SU-DHL-6 (cell line): ENCODE measurements around the gene UBE2O.

Source experiments
- H2AFZ ChIP-seq: fragments of 200-600 bp; sonication (generic); 2 replicates; pipeline ENCODE4 v1.6.1; 2014; ENCODE audit warnings: low read depth, mild to moderate bottlenecking, moderate library complexity, mixed read lengths, antibody characterized with exemption, low read length; ENCODE audit not compliant: severe bottlenecking
- H3F3A ChIP-seq: fragments of 200-600 bp; shearing (Covaris generic); 2 replicates; pipeline ENCODE4 v1.6.0; 2016; ENCODE audit warnings: antibody characterized with exemption, mild to moderate bottlenecking; ENCODE audit not compliant: insufficient read depth
- H3K27ac ChIP-seq: fragments of 200-600 bp; sonication (generic); 2 replicates; pipeline ENCODE4 v1.5.1; 2016; ENCODE audit warnings: low read depth, mild to moderate bottlenecking, low read length, moderate library complexity, mixed read lengths
- H3K27me3 ChIP-seq: fragments of 200-600 bp; sonication (generic), shearing (Covaris generic); 2 replicates; pipeline ENCODE4 v1.6.0; 2014; ENCODE audit warnings: mild to moderate bottlenecking, low read length
- H3K36me3 ChIP-seq: fragments of 200-600 bp; sonication (generic); 2 replicates; pipeline ENCODE4 v1.6.1; 2014; ENCODE audit warnings: mild to moderate bottlenecking, low read length, mixed read lengths
- H3K4me2 ChIP-seq: fragments of 300-600, 200-600 bp; shearing (Covaris generic), sonication (generic); 2 replicates; pipeline ENCODE4 v1.6.0; 2014; ENCODE audit warnings: low read length, low read depth, mild to moderate bottlenecking; ENCODE audit not compliant: poor library complexity, severe bottlenecking
- H3K4me3 ChIP-seq: fragments of 200-600 bp; sonication (generic); 2 replicates; pipeline ENCODE4 v1.5.1; 2014; ENCODE audit warnings: antibody characterized with exemption, low read length, mild to moderate bottlenecking, mixed read lengths; ENCODE audit not compliant: insufficient read depth, poor library complexity, severe bottlenecking
- H3K79me2 ChIP-seq: fragments of 200-600 bp; sonication (generic); 2 replicates; pipeline ENCODE4 v1.6.1; 2014; ENCODE audit warnings: mild to moderate bottlenecking, low read length, moderate library complexity; ENCODE audit not compliant: insufficient read depth
- H3K9ac ChIP-seq: fragments of 200-600 bp; sonication (generic); 2 replicates; pipeline ENCODE4 v1.7.0; 2014; ENCODE audit warnings: mild to moderate bottlenecking, low read length
- H3K9me2 ChIP-seq: fragments of 200-600 bp; sonication (generic); replicated peaks from 2 replicates; pipeline ENCODE4 v1.6.1; 2014; ENCODE audit warnings: low read length; ENCODE audit not compliant: insufficient read depth
- H3K9me3 ChIP-seq: fragments of 200-600 bp; sonication (generic); 2 replicates; pipeline ENCODE4 v1.6.1; 2014; ENCODE audit warnings: low read length, mixed read lengths; ENCODE audit not compliant: insufficient read depth
- H4K20me1 ChIP-seq: fragments of 200-600 bp; sonication (generic); 2 replicates; pipeline ENCODE4 v1.6.1; 2014; ENCODE audit warnings: low read depth, mild to moderate bottlenecking, antibody characterized with exemption, low read length, moderate library complexity, mixed read lengths
- EZH2phosphoT487 ChIP-seq: fragments of 200-600 bp; sonication (generic), shearing (Covaris generic); conservative IDR thresholded peaks from 2 replicates; pipeline ENCODE4 v1.6.1; 2018; ENCODE audit warnings: mild to moderate bottlenecking, antibody characterized with exemption, low read length, moderate library complexity, mixed read lengths
- TF ChIP-seq, protein P1 (sequence below): fragments of 200-600 bp; sonication (generic); IDR thresholded peaks from one replicate; pipeline ENCODE4 v1.5.1; 2017; ENCODE audit warnings: antibody characterized with exemption, mild to moderate bottlenecking, low read length, moderate library complexity; ENCODE audit not compliant: insufficient read depth, poor library complexity, severe bottlenecking

The UBE2O gene

DNA sequence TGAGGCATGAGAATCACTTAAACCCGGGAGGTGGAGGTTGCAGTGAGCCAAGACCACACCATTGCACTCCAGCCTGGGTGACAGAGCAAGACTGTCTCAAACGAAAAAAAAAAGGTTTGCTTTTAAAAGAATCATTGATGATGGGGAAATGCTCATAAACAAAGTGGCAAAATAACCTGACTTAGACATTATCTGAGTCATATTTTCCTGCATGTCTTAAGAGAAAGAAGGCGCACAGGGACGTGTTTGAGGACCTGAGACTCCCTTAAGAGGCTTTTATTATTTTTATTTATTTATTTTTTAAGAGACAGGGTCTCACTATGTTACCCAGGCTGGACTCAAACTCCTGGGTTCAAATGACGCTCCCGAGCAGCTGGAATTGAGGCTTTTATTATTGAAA, 93.6 kb downstream of the UBE2O start:
- no peak overlapping the region for H2AFZ ChIP-seq
- H3K27ac ChIP-seq, result no peak overlapping the region
- TF ChIP-seq, protein P1, sequence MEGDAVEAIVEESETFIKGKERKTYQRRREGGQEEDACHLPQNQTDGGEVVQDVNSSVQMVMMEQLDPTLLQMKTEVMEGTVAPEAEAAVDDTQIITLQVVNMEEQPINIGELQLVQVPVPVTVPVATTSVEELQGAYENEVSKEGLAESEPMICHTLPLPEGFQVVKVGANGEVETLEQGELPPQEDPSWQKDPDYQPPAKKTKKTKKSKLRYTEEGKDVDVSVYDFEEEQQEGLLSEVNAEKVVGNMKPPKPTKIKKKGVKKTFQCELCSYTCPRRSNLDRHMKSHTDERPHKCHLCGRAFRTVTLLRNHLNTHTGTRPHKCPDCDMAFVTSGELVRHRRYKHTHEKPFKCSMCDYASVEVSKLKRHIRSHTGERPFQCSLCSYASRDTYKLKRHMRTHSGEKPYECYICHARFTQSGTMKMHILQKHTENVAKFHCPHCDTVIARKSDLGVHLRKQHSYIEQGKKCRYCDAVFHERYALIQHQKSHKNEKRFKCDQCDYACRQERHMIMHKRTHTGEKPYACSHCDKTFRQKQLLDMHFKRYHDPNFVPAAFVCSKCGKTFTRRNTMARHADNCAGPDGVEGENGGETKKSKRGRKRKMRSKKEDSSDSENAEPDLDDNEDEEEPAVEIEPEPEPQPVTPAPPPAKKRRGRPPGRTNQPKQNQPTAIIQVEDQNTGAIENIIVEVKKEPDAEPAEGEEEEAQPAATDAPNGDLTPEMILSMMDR, result no peak
- TF ChIP-seq EZH2phosphoT487, result no peak
- no peak overlapping the region for H3K4me2 ChIP-seq
- no peak overlapping the region for H3K4me3 ChIP-seq
- no peak overlapping the region for H3K9ac ChIP-seq
- H3F3A ChIP-seq, result no peaks in the 10 kb centered on the region; the same call in 1 of the 2 replicates
- no peaks in the 10 kb centered on the region for H3K79me2 ChIP-seq
- no peaks in the 10 kb centered on the region for H4K20me1 ChIP-seq
- H3K36me3 ChIP-seq, result no peaks in the 10 kb centered on the region
- H3K27me3 ChIP-seq, result no peaks in the 10 kb centered on the region
- H3K9me2 ChIP-seq, result no peaks in the 10 kb centered on the region
- no peaks in the 10 kb centered on the region for H3K9me3 ChIP-seq

GRCh38 chr17:76357597-76358158, 95.3 kb downstream of the UBE2O start:
- H3K4me2 ChIP-seq, result no peak overlapping the region
- H3K79me2 ChIP-seq, result peaks cover 6% of the 10 kb centered on the region

GRCh38 chr17:76356803-76357456, 96.0 kb downstream of the UBE2O start:
- Histone ChIP-seq H3K36me3 (no peaks in the 10 kb centered on the region), H3K9me2 (no peaks in the 10 kb centered on the region), H3K9ac (no peak overlapping the region), H3K4me2 (peak overlapping the region; percentile 9), H3K4me3 (no peak overlapping the region), H3K79me2 (peaks cover 9% of the 10 kb centered on the region), H3F3A (peaks cover under 1% of the 10 kb centered on the region; the same call in 1 of the 2 replicates), H3K27ac (no peak overlapping the region), H3K27me3 (no peaks in the 10 kb centered on the region), H4K20me1 (no peaks in the 10 kb centered on the region), H3K9me3 (no peaks in the 10 kb centered on the region), H2AFZ (peak overlapping the region; percentile 44)
- TF ChIP-seq, protein P1, result no peak
- no peak for TF ChIP-seq EZH2phosphoT487

More at GRCh38 chr17:76357597-76358158, 95.3 kb downstream of the UBE2O start:
- no peak overlapping the region for H3K27ac ChIP-seq
- TF ChIP-seq, protein P1, result no peak
- no peak for TF ChIP-seq EZH2phosphoT487
- no peaks in the 10 kb centered on the region for H3K9me2 ChIP-seq
- H3K9ac ChIP-seq, result no peak overlapping the region
- H2AFZ ChIP-seq, result peak overlapping the region; percentile 44
- no peak overlapping the region for H3K4me3 ChIP-seq
- H4K20me1 ChIP-seq, result no peaks in the 10 kb centered on the region
- no peaks in the 10 kb centered on the region for H3K9me3 ChIP-seq
- H3F3A ChIP-seq, result no peaks in the 10 kb centered on the region; the same call in 1 of the 2 replicates
- no peaks in the 10 kb centered on the region for H3K27me3 ChIP-seq
- H3K36me3 ChIP-seq, result no peaks in the 10 kb centered on the region
